Chondrocyte (in vitro differentiated cells): ENCODE measurements around the gene PDZK1IP1. TPM values are rescaled to one million over a fixed set of nuclear protein-coding genes. Genes with fewer than 3 reads are reported as not detected.

Experiments used
- DNase-seq: peaks from one replicate; pipeline ENCODE4 v3.0.0; 2021; ENCODE audit warnings: mixed read lengths, low spot score
- H3K27ac Mint-ChIP-seq: one replicate; pipeline ENCODE4 v1.8.0; 2021; ENCODE audit warnings: mild to moderate bottlenecking, moderate library complexity, mixed read lengths; ENCODE audit not compliant: unreplicated experiment
- H3K27me3 Mint-ChIP-seq: 2 replicates; pipeline ENCODE4 v1.8.0; 2021; ENCODE audit warnings: low read depth, mixed read lengths
- H3K36me3 Mint-ChIP-seq: 2 replicates; pipeline ENCODE4 v1.8.0; 2021; ENCODE audit warnings: low read depth, mixed read lengths
- H3K4me1 Mint-ChIP-seq: 2 replicates; pipeline ENCODE4 v1.8.0; 2021; ENCODE audit warnings: low read depth, mild to moderate bottlenecking, mixed read lengths
- H3K4me3 Mint-ChIP-seq: one replicate; pipeline ENCODE4 v1.8.0; 2021; ENCODE audit warnings: mild to moderate bottlenecking, moderate library complexity, mixed read lengths; ENCODE audit not compliant: unreplicated experiment
- H3K9me3 Mint-ChIP-seq: 2 replicates; pipeline ENCODE4 v1.8.0; 2021; ENCODE audit warnings: low read depth, mixed read lengths
- CTCF ChIP-seq: fragments of 200-600 bp; sonication (generic); IDR thresholded peaks from 2 replicates; pipeline ENCODE4 v1.5.0; 2021; ENCODE audit warnings: antibody characterized with exemption, mild to moderate bottlenecking, moderate library complexity
- total RNA-seq: library from RNA; stranded (reverse); gene quantifications from 3 replicates; pipeline ENCODE4 v1.2.1, GENCODE V29; 2021

PDZK1IP1 gene
- total RNA-seq, 1 donor from 2014 or later = not detected

GRCh38 chr1:47232187-47232874 is 42.5 kb upstream of the PDZK1IP1 start, which contains the start of gene TAL1:
TAL1 (minus strand) TSS chr1:47232225; CDS start chr1:47225888, 6,337 bp downstream.
- Mint-ChIP-seq H3K27me3 (peaks cover 58% of the 10 kb centered on the region), H3K27ac (peak within 1 kb of the TSS; percentile 73), H3K4me3 (peak within 1 kb of the TSS; percentile 65)

GRCh38 chr1:47231301-47232186 is 41.7 kb upstream of the PDZK1IP1 start:
- peaks cover 31% of the 10 kb centered on the region for H3K4me1 Mint-ChIP-seq
- H3K36me3 Mint-ChIP-seq = peaks cover 9% of the 10 kb centered on the region
- H3K27ac Mint-ChIP-seq = peak overlapping the region; percentile 73
- TF ChIP-seq CTCF = no peak
- no peak for DNase-seq
- H3K9me3 Mint-ChIP-seq = no peaks in the 10 kb centered on the region
- peaks cover 66% of the 10 kb centered on the region for H3K27me3 Mint-ChIP-seq
- peak overlapping the region; percentile 65 for H3K4me3 Mint-ChIP-seq

More at GRCh38 chr1:47232187-47232874, 42.5 kb upstream of the PDZK1IP1 start, which contains the start of gene TAL1:
- no peak for TF ChIP-seq CTCF
- DNase-seq = no peak
- Mint-ChIP-seq H3K36me3 (peaks cover 9% of the 10 kb centered on the region), H3K4me1 (peaks cover 31% of the 10 kb centered on the region), H3K9me3 (no peaks in the 10 kb centered on the region)

- H3K27ac Mint-ChIP-seq = no peak overlapping the region
- H3K4me1 Mint-ChIP-seq = peaks cover 32% of the 10 kb centered on the region
- DNase-seq = no peak
- H3K4me3 Mint-ChIP-seq = no peak overlapping the region
- no peak for TF ChIP-seq CTCF
- peaks cover 73% of the 10 kb centered on the region for H3K27me3 Mint-ChIP-seq
- H3K36me3 Mint-ChIP-seq = peaks cover 9% of the 10 kb centered on the region
- H3K9me3 Mint-ChIP-seq = no peaks in the 10 kb centered on the region
Measured at GRCh38 chr1:47230692-47231300, 41.0 kb upstream of the PDZK1IP1 start.

- TF ChIP-seq CTCF = no peak
- Mint-ChIP-seq H3K27me3 (peaks cover 75% of the 10 kb centered on the region), H3K9me3 (no peaks in the 10 kb centered on the region), H3K27ac (no peak overlapping the region), H3K4me1 (peaks cover 27% of the 10 kb centered on the region), H3K36me3 (peaks cover 9% of the 10 kb centered on the region), H3K4me3 (no peak overlapping the region)
- DNase-seq = no peak
Measured at GRCh38 chr1:47229886-47230691, 40.3 kb upstream of the PDZK1IP1 start.
